ENCODE results near the gene SAE1. TPM values are rescaled to one million over a fixed set of nuclear protein-coding genes. Genes with fewer than 3 reads are reported as not detected.

Gene SAE1
- total and polyA plus RNA-seq, 10 of the 15 experiments (the other 5 are each of a cell fraction or from before 2014, with no cell fraction given), result 62.0 to 246 (median 148) TPM

DNA sequence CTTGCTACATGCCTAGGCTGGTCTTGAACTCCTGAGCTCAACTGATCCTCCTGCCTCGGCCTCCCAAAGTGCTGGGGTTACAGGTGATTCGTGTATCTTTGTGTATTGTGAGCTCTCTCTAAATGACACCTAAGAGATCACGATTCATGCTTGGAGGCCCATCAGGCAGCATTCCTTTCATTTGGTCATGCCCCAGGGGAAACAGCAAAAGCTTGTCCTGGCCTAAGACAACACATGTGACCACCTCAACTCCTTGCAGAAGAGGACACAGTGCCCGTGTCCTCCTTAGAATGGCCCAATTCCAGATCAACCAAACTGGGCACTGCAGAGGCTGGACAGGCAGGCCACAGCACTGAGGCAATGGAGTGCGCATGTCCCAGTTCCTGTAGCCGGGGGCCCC is 49.5 kb upstream of the SAE1 start:
- Histone ChIP-seq H4K20me1 (ENCODE audit: control insufficient read depth, insufficient read depth) (no peaks in the 10 kb centered on the region), H3K27me3 (replicated peaks in 1 of 2; ENCODE audit: control insufficient read depth in 2 of 2, insufficient read depth in 2 of 2, low read length in 1 of 2) (no peaks in the 10 kb centered on the region), H3K4me1 (ENCODE audit: control insufficient read depth, insufficient read depth, low read length) (no peaks in the 10 kb centered on the region), H3K27ac (ENCODE audit: control insufficient read depth, insufficient read depth) (no peak overlapping the region), H2AFZ (ENCODE audit: control insufficient read depth, low read depth, low read length) (no peak overlapping the region), H3K9me3 (replicated peaks; ENCODE audit: control insufficient read depth, insufficient read depth, low read length) (no peaks in the 10 kb centered on the region), H3K79me2 (ENCODE audit: control insufficient read depth, insufficient read depth, low read length) (no peaks in the 10 kb centered on the region), H3K36me3 (ENCODE audit: control insufficient read depth in 2 of 2, insufficient read depth in 2 of 2, low read length in 1 of 2) (peaks cover 38 to 46% of the 10 kb centered on the region in 2 experiments), H3K4me3 (no peak overlapping the region), H3K4me2 (ENCODE audit: control insufficient read depth, insufficient read depth) (no peak overlapping the region), H3K9ac (ENCODE audit: control insufficient read depth, insufficient read depth, low read length) (no peak overlapping the region)
- ChIA-PET POLR2A (no interaction called here), CTCF (interaction anchor here (0.8 to 6.0 kb wide), 9 partner anchors 11 to 163 kb away, joined by 3 to 77 read pairs (median 8); no protein-coding TSS in a partner anchor), SMC1A (ENCODE audit: uncharacterized antibody, unreplicated experiment) (interaction anchor here (0.7 to 3.9 kb wide), 5 partner anchors 22 to 47 kb away, joined by 3 to 28 read pairs (median 3); no protein-coding TSS in a partner anchor), RAD21 (ENCODE audit: unreplicated experiment) (interaction anchor here (0.6 to 4.9 kb wide), 5 partner anchors 11 to 163 kb away, joined by 3 to 39 read pairs (median 5); no protein-coding TSS in a partner anchor)
- no peak for FAIRE-seq
- TSS peak; percentile 26 for BruUV-seq (replicated peaks)
- no peak for TF ChIP-seq RFX5 (IDR thresholded peaks at IDR 0.05; ENCODE audit: low read depth, low read length)
- no peak for TF ChIP-seq ZNF592 (IDR thresholded peaks at IDR 0.05)
- TF ChIP-seq, protein P1, sequence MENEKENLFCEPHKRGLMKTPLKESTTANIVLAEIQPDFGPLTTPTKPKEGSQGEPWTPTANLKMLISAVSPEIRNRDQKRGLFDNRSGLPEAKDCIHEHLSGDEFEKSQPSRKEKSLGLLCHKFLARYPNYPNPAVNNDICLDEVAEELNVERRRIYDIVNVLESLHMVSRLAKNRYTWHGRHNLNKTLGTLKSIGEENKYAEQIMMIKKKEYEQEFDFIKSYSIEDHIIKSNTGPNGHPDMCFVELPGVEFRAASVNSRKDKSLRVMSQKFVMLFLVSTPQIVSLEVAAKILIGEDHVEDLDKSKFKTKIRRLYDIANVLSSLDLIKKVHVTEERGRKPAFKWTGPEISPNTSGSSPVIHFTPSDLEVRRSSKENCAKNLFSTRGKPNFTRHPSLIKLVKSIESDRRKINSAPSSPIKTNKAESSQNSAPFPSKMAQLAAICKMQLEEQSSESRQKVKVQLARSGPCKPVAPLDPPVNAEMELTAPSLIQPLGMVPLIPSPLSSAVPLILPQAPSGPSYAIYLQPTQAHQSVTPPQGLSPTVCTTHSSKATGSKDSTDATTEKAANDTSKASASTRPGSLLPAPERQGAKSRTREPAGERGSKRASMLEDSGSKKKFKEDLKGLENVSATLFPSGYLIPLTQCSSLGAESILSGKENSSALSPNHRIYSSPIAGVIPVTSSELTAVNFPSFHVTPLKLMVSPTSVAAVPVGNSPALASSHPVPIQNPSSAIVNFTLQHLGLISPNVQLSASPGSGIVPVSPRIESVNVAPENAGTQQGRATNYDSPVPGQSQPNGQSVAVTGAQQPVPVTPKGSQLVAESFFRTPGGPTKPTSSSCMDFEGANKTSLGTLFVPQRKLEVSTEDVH (IDR thresholded peaks at IDR 0.05; ENCODE audit: low read depth, partially characterized antibody), result no peak
- no peak for TF ChIP-seq JUNB (IDR thresholded peaks at IDR 0.05)
- TF ChIP-seq IRF4 (IDR thresholded peaks at IDR 0.05; ENCODE audit: low read depth, low read length), result no peak
- TF ChIP-seq EGR1 (IDR thresholded peaks at IDR 0.05; ENCODE audit: borderline replicate concordance in 1 of 2, low read depth in 2 of 2, low read length in 2 of 2), result no peak
- no peak for TF ChIP-seq BRCA1 (IDR thresholded peaks at IDR 0.05; ENCODE audit: low read depth, low read length)
- TF ChIP-seq CHD2 (IDR thresholded peaks at IDR 0.05; ENCODE audit: borderline replicate concordance, low read depth, low read length), result no peak
- no peak for TF ChIP-seq POLR2AphosphoS5 (IDR thresholded peaks at IDR 0.05; ENCODE audit: low read length)
- TF ChIP-seq ZNF274 (IDR thresholded peaks at IDR 0.05; ENCODE audit: insufficient read depth, insufficient read length), result no peak
- no peak for TF ChIP-seq EZH2 (IDR thresholded peaks at IDR 0.05; ENCODE audit: borderline replicate concordance, control insufficient read depth, low read depth, low read length)
- no peak for TF ChIP-seq CHD1 (IDR thresholded peaks at IDR 0.05; ENCODE audit: low read depth, low read length)
- no peak for TF ChIP-seq KDM1A (IDR thresholded peaks at IDR 0.05; ENCODE audit: borderline replicate concordance)
- no peak for TF ChIP-seq SRF (IDR thresholded peaks at IDR 0.05; ENCODE audit: low read depth in 2 of 2, low read length in 2 of 2)
- no peak for TF ChIP-seq SP1 (IDR thresholded peaks at IDR 0.05; ENCODE audit: low read depth, low read length)
- no peak for TF ChIP-seq MEF2A (IDR thresholded peaks at IDR 0.05; ENCODE audit: insufficient read depth, low read depth, low read length)
- no peak for TF ChIP-seq KAT2A (conservative IDR thresholded peaks at IDR 0.05; ENCODE audit: control insufficient read depth, low read depth, low read length)
- in situ Hi-C loops (cut with MboI), result no loop called here
- intact Hi-C loops (cut with micrococcal nuclease; ENCODE audit: unreplicated experiment), result no loop called here
- WGBS (ENCODE audit: insufficient coverage, insufficient replicate concordance, low lambda C conversion rate, missing lambda C conversion rate), result 73% methylated on average over 6 of the region's 6 CpGs
- no peak for ATAC-seq
- no peak for DNase-seq (ENCODE audit: low read depth, low spot score)

Measured in GM12878 (cell line).